Right cardiac atrium (tissue), 5 donors: ENCODE data around the gene OR2A7. TPM values are rescaled to one million over a fixed set of nuclear protein-coding genes. Genes with fewer than 3 reads are reported as not detected.
"Not testable (repeated sequence)": the region's sequence is repeated elsewhere in the genome, so short reads cannot be mapped to it uniquely, and the experiment has no call there.

Experiments used
- ATAC-seq, 2 donors: fragments of 200-7000 bp; cut with Tn5 transposase; one replicate each; pipeline versions ENCODE4 v1.8.0 to v1.9.1; 2020; ENCODE audit warnings: moderate library complexity in 2 of 2, mild to moderate bottlenecking in 1 of 2
- DNase-seq, 3 donors: peaks; one replicate each; pipeline ENCODE4 v3.0.0-alpha.2; 2020
- H3K27ac ChIP-seq: one replicate; pipeline ENCODE4 v1.5.1; 2013; ENCODE audit warnings: mild to moderate bottlenecking, low read length, control low read depth, moderate library complexity
- H3K27me3 ChIP-seq: one replicate; pipeline ENCODE4 v1.6.1; 2013; ENCODE audit not compliant: control insufficient read depth, insufficient read depth
- H3K4me1 ChIP-seq: one replicate; pipeline ENCODE4 v1.6.1; 2013; ENCODE audit warnings: low read length; ENCODE audit not compliant: control insufficient read depth, insufficient read depth
- H3K4me3 ChIP-seq: one replicate; pipeline ENCODE4 v1.5.1; 2013; ENCODE audit warnings: low read length, control low read depth
- H3K9me3 ChIP-seq: one replicate; pipeline ENCODE4 v1.6.1; 2013; ENCODE audit warnings: low read length; ENCODE audit not compliant: control insufficient read depth
- WGBS: extraction: QIAGEN DNeasy Blood & Tissue Kit; methylation state at CpG from one replicate; pipeline ENCODE4 v1.1.7; 2013; 5-methylcytosine and 5-hydroxymethylcytosine counted together
- intact Hi-C, 4 donors: fragments of 100-400 bp; cut with DNase I; formaldehyde crosslinking; loops; one replicate each; pipeline versions ENCODE4 v1.11.0 to v1.14.0; 2022 to 2023
- long read RNA-seq, 4 donors: library from polyadenylated mRNA; unstranded; transcript quantifications; one replicate each; pipeline ENCODE4 v2.0.0, GENCODE V29; 2020 to 2021
- polyA plus RNA-seq: library from polyadenylated mRNA; stranded (reverse); fragments of 200-250 nt; gene quantifications from one replicate; pipeline ENCODE4 v1.2.3, GENCODE V29; 2013
- total RNA-seq, 4 donors: library from RNA; stranded (reverse); fragmentation: NEBNext Ultra II Directional; extraction: Animal tissue kit (Norgen Biotek cat#: 25700); gene quantifications; one replicate each; pipeline ENCODE4 v1.2.1, GENCODE V29; 2021
- donor health status: healthy with polysubstance abuse.
- donor health status: DM: no; HTN: yes; CAD: no.
- donor health status: DM: no; HTN: no; CAD: no.
- donor health status: DM: no; HTN: yes; CAD: no; lungs with severe emphysema.
- donor health status: DM: yes; HTN: yes; CAD: no.

OR2A7 gene
- 1 to 10 TPM in 3 of 4 donors, under 1 TPM in 1; 0.40 to 1.5 (median 1.4) TPM for total RNA-seq
- polyA plus RNA-seq: 0.45 TPM
- long read RNA-seq, donor 1: 0 reads
- long read RNA-seq, donor 2: 0 reads
- long read RNA-seq, donor 3: 0 reads
- long read RNA-seq, donor 4: 0 reads

- ATAC-seq, DNase-seq, H3K4me3 ChIP-seq, H3K27ac ChIP-seq, H3K27me3 ChIP-seq, H3K4me1 ChIP-seq, intact Hi-C loops, H3K9me3 ChIP-seq: not testable (repeated sequence)
- 88% methylated on average over 6 of the region's 7 CpGs for WGBS
These were observed at the start of gene OR2A7 for GRCh38 chr7:144264692-144265091. TSS of gene OR2A7 (minus strand) at chr7:144264792. CDS start at chr7:144259628, 5,164 bp downstream.

- intact Hi-C loops, DNase-seq: not testable (repeated sequence)
- no CpG with 5 or more reads among the region's 2 CpGs for WGBS
These were observed 47.4 kb upstream of the OR2A7 start, which contains the start of gene OR2A1 for GRCh38 chr7:144311872-144312469. TSS of gene OR2A1 (plus strand) at chr7:144312419. CDS start at chr7:144318125, 5,706 bp downstream.

GRCh38 chr7:144311218-144311617 lies 46.6 kb upstream of the OR2A7 start:
- WGBS: no CpG with 5 or more reads among the region's 2 CpGs
- DNase-seq, intact Hi-C loops, H3K9me3 ChIP-seq, H3K27ac ChIP-seq, H3K4me3 ChIP-seq, ATAC-seq, H3K4me1 ChIP-seq, H3K27me3 ChIP-seq: not testable (repeated sequence)

More at GRCh38 chr7:144311872-144312469, 47.4 kb upstream of the OR2A7 start, which contains the start of gene OR2A1:
- not testable (repeated sequence) for H3K9me3 ChIP-seq, H3K4me3 ChIP-seq, H3K4me1 ChIP-seq, ATAC-seq, H3K27ac ChIP-seq, H3K27me3 ChIP-seq

- peak in 1 of 2 donors; percentile 53 for ATAC-seq
- intact Hi-C loops, H3K4me1 ChIP-seq, H3K9me3 ChIP-seq, H3K27me3 ChIP-seq, H3K27ac ChIP-seq, DNase-seq, H3K4me3 ChIP-seq: not testable (repeated sequence)
- WGBS: no CpG with 5 or more reads among the region's 2 CpGs
These were observed 45.1 kb upstream of the OR2A7 start for GRCh38 chr7:144309702-144310101.

- intact Hi-C loops, H3K4me3 ChIP-seq, H3K9me3 ChIP-seq, ATAC-seq, H3K4me1 ChIP-seq, H3K27me3 ChIP-seq, H3K27ac ChIP-seq, DNase-seq: not testable (repeated sequence)
- no CpG with 5 or more reads among the region's 2 CpGs for WGBS
These were observed 40.6 kb upstream of the OR2A7 start for GRCh38 chr7:144305156-144305555.

GRCh38 chr7:144303607-144304006 lies 39.0 kb upstream of the OR2A7 start:
- not testable (repeated sequence) for H3K4me3 ChIP-seq

GRCh38 chr7:144302578-144303303 lies 38.1 kb upstream of the OR2A7 start:
- H3K4me1 ChIP-seq, DNase-seq, intact Hi-C loops, H3K4me3 ChIP-seq, ATAC-seq, H3K27ac ChIP-seq, H3K27me3 ChIP-seq, H3K9me3 ChIP-seq: not testable (repeated sequence)
- no CpG with 5 or more reads among the region's 1 CpG for WGBS

More at GRCh38 chr7:144303607-144304006, 39.0 kb upstream of the OR2A7 start:
- ATAC-seq, intact Hi-C loops, DNase-seq, H3K27ac ChIP-seq, H3K27me3 ChIP-seq, H3K4me1 ChIP-seq, H3K9me3 ChIP-seq: not testable (repeated sequence)
- WGBS: no CpG with 5 or more reads among the region's 5 CpGs

- H3K27ac ChIP-seq, intact Hi-C loops, H3K4me1 ChIP-seq, DNase-seq, H3K9me3 ChIP-seq, H3K27me3 ChIP-seq, H3K4me3 ChIP-seq: not testable (repeated sequence)
- ATAC-seq: peak; percentile 94
- no CpG with 5 or more reads among the region's 60 CpGs for WGBS
These were observed 29.4 kb upstream of the OR2A7 start for GRCh38 chr7:144293794-144294499.

GRCh38 chr7:144292384-144293161 lies 28.0 kb upstream of the OR2A7 start:
- H3K4me3 ChIP-seq, H3K9me3 ChIP-seq, ATAC-seq, H3K27me3 ChIP-seq, DNase-seq, H3K27ac ChIP-seq, H3K4me1 ChIP-seq, intact Hi-C loops: not testable (repeated sequence)
- 97% methylated on average over 2 of the region's 14 CpGs for whole genome bisulfite sequencing

- intact Hi-C loops, H3K27ac ChIP-seq, H3K4me3 ChIP-seq, ATAC-seq, H3K27me3 ChIP-seq, H3K9me3 ChIP-seq, H3K4me1 ChIP-seq: not testable (repeated sequence)
- DNase-seq: peak in 1 of 3 donors; percentile 4
- WGBS: 55% methylated on average over 2 of the region's 4 CpGs
These were observed 27.0 kb upstream of the OR2A7 start for GRCh38 chr7:144291607-144292006.
